Measurements from ENCODE around the gene HOXB5.
A peak's percentile ranks its signal among the peaks of the same experiment; 100 is the strongest.

Gene HOXB5

DNA sequence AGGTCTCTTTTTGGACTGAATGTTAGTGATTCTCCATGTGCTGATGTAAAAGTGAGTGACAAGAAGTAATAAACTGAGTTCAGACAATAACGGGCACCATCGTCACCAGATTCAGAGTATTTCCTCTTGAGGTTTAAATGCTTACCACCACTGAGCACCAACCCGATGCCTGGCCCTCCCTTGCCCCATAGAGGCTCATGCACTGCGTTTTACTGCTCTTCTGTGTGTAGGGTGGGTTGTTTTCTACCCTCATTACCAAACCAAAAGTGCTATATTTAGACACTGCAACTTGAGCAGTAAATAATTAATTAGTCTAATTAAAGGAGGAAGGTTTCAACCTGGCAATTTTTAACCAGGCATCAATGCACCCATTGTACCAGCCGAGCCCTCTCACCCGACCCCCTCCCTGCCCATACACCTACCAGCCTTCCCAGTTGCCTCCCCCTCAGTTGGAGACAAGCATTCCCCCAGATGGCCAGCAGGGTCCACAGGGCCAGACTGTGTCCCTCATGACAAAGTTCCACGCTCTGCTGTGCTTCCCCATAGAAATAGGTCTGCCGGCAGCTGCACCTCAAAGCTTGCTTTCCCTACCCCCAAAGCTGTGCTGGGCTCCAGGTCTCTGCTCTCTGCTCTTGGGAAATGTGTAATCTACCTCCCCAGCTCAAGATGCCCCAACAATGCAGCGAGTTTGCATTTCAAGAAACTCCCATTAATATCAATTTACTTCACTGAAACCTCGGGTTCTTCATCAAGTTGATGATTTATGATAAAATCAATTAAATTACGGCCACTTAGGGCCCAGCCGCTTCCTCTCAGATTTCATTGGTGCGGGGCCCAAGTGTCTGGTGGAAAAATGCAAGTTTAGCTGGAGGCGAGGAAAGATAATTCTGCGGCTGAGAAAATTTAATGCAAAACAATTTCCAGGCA, 31.4 kb downstream of the HOXB5 start:
- POLR2A ChIA-PET = interaction anchor here (1.0 kb wide), 1 partner anchor 15 kb away, joined by 5 read pairs; no protein-coding TSS in a partner anchor
- Histone ChIP-seq H3K4me1 (ENCODE audit: control insufficient read depth, insufficient read depth, low read length) (peaks cover 88% of the 10 kb centered on the region), H3K36me3 (ENCODE audit: control insufficient read depth in 2 of 2, insufficient read depth in 1 of 2, low read length in 2 of 2) (peaks cover 13 to 66% of the 10 kb centered on the region in 2 experiments), H3K27ac (ENCODE audit: extremely low read depth, low read depth, low read length) (peak overlapping the region; percentile 76), H3K4me3 (ENCODE audit: low read depth, low read length) (no peak overlapping the region), H3K9me3 (ENCODE audit: control insufficient read depth, insufficient read depth, low read depth, low read length) (no peaks in the 10 kb centered on the region)
- CTCF ChIA-PET = interaction anchor here (0.8 to 1.8 kb wide), 6 partner anchors 11 to 71 kb away, joined by 3 to 5 read pairs (median 4); no protein-coding TSS in a partner anchor
- TF ChIP-seq ZNF621 (tag by site-specific recombination; IDR thresholded peaks at IDR 0.05) = no peak
- peak; percentile 53; the same call in 1 of the 2 replicates for TF ChIP-seq ZFP69B (tag by site-specific recombination; IDR thresholded peaks at IDR 0.05)
- TF ChIP-seq, protein P1, sequence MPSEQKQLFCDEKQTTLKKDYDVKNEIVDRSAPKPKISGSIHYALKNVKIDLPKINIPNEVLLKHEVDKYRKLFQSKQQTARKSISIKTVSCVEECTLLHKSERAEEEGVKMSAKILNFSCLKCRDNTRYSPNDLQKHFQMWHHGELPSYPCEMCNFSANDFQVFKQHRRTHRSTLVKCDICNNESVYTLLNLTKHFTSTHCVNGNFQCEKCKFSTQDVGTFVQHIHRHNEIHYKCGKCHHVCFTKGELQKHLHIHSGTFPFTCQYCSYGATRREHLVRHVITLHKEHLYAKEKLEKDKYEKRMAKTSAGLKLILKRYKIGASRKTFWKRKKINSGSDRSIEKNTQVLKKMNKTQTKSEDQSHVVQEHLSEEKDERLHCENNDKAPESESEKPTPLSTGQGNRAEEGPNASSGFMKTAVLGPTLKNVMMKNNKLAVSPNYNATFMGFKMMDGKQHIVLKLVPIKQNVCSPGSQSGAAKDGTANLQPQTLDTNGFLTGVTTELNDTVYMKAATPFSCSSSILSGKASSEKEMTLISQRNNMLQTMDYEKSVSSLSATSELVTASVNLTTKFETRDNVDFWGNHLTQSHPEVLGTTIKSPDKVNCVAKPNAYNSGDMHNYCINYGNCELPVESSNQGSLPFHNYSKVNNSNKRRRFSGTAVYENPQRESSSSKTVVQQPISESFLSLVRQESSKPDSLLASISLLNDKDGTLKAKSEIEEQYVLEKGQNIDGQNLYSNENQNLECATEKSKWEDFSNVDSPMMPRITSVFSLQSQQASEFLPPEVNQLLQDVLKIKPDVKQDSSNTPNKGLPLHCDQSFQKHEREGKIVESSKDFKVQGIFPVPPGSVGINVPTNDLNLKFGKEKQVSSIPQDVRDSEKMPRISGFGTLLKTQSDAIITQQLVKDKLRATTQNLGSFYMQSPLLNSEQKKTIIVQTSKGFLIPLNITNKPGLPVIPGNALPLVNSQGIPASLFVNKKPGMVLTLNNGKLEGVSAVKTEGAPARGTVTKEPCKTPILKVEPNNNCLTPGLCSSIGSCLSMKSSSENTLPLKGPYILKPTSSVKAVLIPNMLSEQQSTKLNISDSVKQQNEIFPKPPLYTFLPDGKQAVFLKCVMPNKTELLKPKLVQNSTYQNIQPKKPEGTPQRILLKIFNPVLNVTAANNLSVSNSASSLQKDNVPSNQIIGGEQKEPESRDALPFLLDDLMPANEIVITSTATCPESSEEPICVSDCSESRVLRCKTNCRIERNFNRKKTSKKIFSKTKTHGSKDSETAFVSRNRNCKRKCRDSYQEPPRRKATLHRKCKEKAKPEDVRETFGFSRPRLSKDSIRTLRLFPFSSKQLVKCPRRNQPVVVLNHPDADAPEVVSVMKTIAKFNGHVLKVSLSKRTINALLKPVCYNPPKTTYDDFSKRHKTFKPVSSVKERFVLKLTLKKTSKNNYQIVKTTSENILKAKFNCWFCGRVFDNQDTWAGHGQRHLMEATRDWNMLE (tag by site-specific recombination; conservative IDR thresholded peaks at IDR 0.05; ENCODE audit: low read depth) = 0 out of 2 replicates have a peak, but pooled peaks have one; percentile 27
- TF ChIP-seq KLF16 (tag by site-specific recombination; IDR thresholded peaks at IDR 0.05) = no peak
- TF ChIP-seq ZNF169 (tag by site-specific recombination; IDR thresholded peaks at IDR 0.05) = no peak
- TF ChIP-seq, protein P2, sequence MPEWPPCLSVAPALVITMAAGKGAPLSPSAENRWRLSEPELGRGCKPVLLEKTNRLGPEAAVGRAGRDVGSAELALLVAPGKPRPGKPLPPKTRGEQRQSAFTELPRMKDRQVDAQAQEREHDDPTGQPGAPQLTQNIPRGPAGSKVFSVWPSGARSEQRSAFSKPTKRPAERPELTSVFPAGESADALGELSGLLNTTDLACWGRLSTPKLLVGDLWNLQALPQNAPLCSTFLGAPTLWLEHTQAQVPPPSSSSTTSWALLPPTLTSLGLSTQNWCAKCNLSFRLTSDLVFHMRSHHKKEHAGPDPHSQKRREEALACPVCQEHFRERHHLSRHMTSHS (tag by site-specific recombination; IDR thresholded peaks at IDR 0.05) = 0 out of 2 replicates have a peak, but pooled peaks have one; percentile 60
- 0 out of 2 replicates have a peak, but pooled peaks have one; percentile 21 for TF ChIP-seq ZNF394 (tag by site-specific recombination; IDR thresholded peaks at IDR 0.05; ENCODE audit: borderline replicate concordance)
- TF ChIP-seq, protein P3, sequence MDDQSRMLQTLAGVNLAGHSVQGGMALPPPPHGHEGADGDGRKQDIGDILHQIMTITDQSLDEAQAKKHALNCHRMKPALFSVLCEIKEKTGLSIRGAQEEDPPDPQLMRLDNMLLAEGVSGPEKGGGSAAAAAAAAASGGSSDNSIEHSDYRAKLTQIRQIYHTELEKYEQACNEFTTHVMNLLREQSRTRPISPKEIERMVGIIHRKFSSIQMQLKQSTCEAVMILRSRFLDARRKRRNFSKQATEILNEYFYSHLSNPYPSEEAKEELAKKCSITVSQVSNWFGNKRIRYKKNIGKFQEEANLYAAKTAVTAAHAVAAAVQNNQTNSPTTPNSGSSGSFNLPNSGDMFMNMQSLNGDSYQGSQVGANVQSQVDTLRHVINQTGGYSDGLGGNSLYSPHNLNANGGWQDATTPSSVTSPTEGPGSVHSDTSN (CRISPR knock-in tag; IDR thresholded peaks at IDR 0.05) = no peak
- TF ChIP-seq, protein P4, sequence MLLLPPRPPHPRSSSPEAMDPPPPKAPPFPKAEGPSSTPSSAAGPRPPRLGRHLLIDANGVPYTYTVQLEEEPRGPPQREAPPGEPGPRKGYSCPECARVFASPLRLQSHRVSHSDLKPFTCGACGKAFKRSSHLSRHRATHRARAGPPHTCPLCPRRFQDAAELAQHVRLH (tag by site-specific recombination; IDR thresholded peaks at IDR 0.05) = peak; percentile 78
- TF ChIP-seq ZNF600 (tag by site-specific recombination; IDR thresholded peaks at IDR 0.05) = no peak; the same call in 1 of the 2 replicates
- peak; percentile 32; the same call in 1 of the 2 replicates for TF ChIP-seq ZNF423 (tag by site-specific recombination; IDR thresholded peaks at IDR 0.05)
- TF ChIP-seq, protein P5, sequence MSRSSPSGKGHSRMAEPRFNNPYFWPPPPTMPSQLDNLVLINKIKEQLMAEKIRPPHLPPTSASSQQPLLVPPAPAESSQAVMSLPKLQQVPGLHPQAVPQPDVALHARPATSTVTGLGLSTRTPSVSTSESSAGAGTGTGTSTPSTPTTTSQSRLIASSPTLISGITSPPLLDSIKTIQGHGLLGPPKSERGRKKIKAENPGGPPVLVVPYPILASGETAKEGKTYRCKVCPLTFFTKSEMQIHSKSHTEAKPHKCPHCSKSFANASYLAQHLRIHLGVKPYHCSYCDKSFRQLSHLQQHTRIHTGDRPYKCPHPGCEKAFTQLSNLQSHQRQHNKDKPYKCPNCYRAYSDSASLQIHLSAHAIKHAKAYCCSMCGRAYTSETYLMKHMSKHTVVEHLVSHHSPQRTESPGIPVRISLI (tag by site-specific recombination; IDR thresholded peaks at IDR 0.05) = no peak
- TF ChIP-seq, protein P6, sequence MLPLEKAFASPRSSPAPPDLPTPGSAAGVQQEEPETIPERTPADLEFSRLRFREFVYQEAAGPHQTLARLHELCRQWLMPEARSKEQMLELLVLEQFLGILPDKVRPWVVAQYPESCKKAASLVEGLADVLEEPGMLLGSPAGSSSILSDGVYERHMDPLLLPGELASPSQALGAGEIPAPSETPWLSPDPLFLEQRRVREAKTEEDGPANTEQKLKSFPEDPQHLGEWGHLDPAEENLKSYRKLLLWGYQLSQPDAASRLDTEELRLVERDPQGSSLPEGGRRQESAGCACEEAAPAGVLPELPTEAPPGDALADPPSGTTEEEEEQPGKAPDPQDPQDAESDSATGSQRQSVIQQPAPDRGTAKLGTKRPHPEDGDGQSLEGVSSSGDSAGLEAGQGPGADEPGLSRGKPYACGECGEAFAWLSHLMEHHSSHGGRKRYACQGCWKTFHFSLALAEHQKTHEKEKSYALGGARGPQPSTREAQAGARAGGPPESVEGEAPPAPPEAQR (tag by site-specific recombination; IDR thresholded peaks at IDR 0.05) = no peak
- no peak for TF ChIP-seq ZNF514 (tag by site-specific recombination; IDR thresholded peaks at IDR 0.05)
- TF ChIP-seq ZNF791 (tag by site-specific recombination; IDR thresholded peaks at IDR 0.05) = no peak
- TF ChIP-seq, protein P7, sequence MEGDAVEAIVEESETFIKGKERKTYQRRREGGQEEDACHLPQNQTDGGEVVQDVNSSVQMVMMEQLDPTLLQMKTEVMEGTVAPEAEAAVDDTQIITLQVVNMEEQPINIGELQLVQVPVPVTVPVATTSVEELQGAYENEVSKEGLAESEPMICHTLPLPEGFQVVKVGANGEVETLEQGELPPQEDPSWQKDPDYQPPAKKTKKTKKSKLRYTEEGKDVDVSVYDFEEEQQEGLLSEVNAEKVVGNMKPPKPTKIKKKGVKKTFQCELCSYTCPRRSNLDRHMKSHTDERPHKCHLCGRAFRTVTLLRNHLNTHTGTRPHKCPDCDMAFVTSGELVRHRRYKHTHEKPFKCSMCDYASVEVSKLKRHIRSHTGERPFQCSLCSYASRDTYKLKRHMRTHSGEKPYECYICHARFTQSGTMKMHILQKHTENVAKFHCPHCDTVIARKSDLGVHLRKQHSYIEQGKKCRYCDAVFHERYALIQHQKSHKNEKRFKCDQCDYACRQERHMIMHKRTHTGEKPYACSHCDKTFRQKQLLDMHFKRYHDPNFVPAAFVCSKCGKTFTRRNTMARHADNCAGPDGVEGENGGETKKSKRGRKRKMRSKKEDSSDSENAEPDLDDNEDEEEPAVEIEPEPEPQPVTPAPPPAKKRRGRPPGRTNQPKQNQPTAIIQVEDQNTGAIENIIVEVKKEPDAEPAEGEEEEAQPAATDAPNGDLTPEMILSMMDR (tag by site-specific recombination; IDR thresholded peaks at IDR 0.05) = peak; percentile 29; the same call in 1 of the 2 replicates
- TF ChIP-seq, protein P8, sequence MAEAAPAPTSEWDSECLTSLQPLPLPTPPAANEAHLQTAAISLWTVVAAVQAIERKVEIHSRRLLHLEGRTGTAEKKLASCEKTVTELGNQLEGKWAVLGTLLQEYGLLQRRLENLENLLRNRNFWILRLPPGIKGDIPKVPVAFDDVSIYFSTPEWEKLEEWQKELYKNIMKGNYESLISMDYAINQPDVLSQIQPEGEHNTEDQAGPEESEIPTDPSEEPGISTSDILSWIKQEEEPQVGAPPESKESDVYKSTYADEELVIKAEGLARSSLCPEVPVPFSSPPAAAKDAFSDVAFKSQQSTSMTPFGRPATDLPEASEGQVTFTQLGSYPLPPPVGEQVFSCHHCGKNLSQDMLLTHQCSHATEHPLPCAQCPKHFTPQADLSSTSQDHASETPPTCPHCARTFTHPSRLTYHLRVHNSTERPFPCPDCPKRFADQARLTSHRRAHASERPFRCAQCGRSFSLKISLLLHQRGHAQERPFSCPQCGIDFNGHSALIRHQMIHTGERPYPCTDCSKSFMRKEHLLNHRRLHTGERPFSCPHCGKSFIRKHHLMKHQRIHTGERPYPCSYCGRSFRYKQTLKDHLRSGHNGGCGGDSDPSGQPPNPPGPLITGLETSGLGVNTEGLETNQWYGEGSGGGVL (tag by site-specific recombination; IDR thresholded peaks at IDR 0.05) = peak; percentile 58
- TF ChIP-seq MYNN (tag by site-specific recombination; IDR thresholded peaks at IDR 0.05; ENCODE audit: borderline replicate concordance) = no peak
- TF ChIP-seq ZNF571 (tag by site-specific recombination; IDR thresholded peaks at IDR 0.05) = no peak
- no peak for TF ChIP-seq ZNF610 (tag by site-specific recombination; IDR thresholded peaks at IDR 0.05; ENCODE audit: borderline replicate concordance)
- TF ChIP-seq ZIC2 (tag by site-specific recombination; IDR thresholded peaks at IDR 0.05) = peak; percentile 15; the same call in 1 of the 2 replicates
